Putamen (tissue), 1 donor: ENCODE data around the gene MTERF1.
"Not testable (repeated sequence)": the region's sequence is repeated elsewhere in the genome, so short reads cannot be mapped to it uniquely, and the experiment has no call there.

Experiments
- DNase-seq: peaks from one replicate; pipeline ENCODE4 v3.0.0-alpha.2; 2016; ENCODE audit warnings: low spot score

Gene MTERF1

GRCh38 chr7:91883676-91884362, 3.3 kb upstream of the MTERF1 start:
- DNase-seq: no peak

DNA sequence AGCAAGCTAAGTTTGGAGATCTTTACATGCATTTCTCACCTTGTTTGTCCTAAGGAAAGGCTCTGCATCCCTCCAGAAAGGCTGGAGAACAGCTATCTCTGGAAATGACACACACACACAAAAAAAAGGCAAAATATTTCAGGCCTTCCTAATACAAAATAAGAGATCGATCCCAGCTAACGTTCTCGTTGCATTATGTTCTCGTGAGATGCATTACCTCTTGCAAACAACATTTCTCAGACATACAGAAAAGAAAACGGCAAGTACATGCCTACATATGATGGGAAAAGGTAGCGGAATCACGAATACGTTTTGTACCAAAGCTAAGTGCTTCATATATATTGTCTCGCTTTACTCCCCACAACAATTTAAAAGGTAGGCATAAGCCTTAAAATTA, 488 bp downstream of the MTERF1 start:
- peak; percentile 0 for DNase-seq

GRCh38 chr7:91876391-91877133, 3.9 kb downstream of the MTERF1 start:
- DNase-seq: no peak

DNA sequence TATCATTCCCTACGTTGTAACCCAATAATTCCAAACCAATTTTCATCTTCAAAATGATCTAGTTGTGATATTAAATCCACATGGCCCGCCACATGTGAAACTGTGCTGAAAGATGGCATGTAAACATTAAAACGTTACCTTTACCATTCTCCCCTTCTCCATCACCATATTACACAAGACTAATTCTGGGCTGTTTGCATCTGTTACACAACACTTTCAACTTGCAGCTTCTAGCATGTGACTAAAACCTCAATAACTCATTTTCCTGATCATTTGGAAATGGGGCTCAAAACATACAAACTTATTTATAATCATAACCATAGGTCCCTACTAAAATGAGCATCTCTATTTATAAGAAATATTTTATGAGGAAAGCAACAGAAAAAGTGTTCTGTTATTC, 4.7 kb downstream of the MTERF1 start:
- DNase-seq: no peak

- DNase-seq: no peak
These were observed 7.6 kb downstream of the MTERF1 start for GRCh38 chr7:91872928-91873327.

GRCh38 chr7:91872069-91872468, 8.4 kb downstream of the MTERF1 start:
- DNase-seq: no peak

DNA sequence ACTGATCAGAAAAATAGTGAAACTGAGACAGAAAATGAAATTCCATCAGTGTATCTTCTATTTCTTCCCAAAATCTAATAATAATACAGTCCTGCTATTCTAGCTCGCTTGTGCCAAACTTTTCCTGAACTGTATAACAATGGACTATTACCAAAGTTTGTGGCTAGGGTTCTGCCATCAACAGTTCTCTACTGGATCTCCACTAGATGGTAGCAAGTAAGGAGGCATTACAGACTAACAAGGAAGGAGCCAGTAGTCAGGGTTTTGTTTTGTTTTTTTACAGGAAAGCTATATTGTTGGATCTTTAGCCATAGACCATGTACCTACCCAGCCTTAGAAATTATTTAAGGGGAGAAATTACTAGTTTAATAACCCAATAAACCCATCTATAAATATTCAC, 10.8 kb downstream of the MTERF1 start:
- DNase-seq: no peak

DNA sequence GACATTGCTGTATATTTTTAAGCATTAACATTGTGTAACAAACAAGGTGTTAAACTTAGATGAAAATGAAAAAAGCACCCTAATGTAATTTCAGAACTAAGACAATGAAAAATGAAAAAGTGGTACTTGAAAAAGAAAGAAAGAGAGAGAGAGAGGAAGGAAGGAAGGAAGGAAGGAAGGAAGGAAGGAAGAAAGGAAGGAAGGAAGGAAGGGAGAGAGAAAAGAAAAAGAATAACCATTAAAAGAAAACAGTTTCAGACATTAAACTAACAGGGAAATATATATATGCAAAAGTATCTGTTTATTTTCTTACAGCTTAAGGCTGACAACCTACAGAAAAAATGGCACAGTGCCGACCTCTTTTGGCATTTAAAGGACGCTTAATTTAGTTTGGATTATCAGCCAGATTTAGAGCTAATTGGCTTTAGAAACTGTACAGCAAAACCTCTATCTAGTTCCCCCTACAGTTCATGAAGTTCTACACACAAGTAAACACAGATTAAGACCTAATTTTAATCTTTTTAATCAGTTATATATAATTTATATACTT, 13.8 kb downstream of the MTERF1 start:
- no peak for DNase-seq

GRCh38 chr7:91865511-91865910, 15.0 kb downstream of the MTERF1 start:
- DNase-seq: no peak

- not testable (repeated sequence) for DNase-seq
These were observed 15.9 kb downstream of the MTERF1 start for GRCh38 chr7:91864604-91865003.

DNA sequence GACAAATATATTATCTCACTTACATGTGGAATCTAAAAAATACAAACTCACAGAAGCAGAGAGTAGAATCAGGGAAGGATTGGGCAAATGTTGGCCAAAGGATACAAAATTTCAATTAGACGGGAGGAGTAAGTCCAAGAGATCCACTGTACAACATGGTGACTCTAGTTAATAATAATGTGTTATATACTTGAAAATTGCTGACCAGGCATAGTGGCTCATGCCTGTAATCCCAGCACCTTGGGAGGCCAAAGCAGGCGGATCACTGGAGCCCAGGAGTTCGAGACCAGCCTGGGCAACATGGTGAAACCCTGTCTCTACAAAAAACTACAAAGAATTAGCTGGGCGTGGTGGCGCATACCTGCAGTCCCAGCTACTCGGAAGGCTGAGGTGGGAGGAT, 16.4 kb downstream of the MTERF1 start:
- no peak for DNase-seq

- no peak for DNase-seq
These were observed 28.2 kb downstream of the MTERF1 start for GRCh38 chr7:91852263-91852741.

- DNase-seq: no peak
These were observed 30.0 kb downstream of the MTERF1 start for GRCh38 chr7:91850455-91850854.

DNA sequence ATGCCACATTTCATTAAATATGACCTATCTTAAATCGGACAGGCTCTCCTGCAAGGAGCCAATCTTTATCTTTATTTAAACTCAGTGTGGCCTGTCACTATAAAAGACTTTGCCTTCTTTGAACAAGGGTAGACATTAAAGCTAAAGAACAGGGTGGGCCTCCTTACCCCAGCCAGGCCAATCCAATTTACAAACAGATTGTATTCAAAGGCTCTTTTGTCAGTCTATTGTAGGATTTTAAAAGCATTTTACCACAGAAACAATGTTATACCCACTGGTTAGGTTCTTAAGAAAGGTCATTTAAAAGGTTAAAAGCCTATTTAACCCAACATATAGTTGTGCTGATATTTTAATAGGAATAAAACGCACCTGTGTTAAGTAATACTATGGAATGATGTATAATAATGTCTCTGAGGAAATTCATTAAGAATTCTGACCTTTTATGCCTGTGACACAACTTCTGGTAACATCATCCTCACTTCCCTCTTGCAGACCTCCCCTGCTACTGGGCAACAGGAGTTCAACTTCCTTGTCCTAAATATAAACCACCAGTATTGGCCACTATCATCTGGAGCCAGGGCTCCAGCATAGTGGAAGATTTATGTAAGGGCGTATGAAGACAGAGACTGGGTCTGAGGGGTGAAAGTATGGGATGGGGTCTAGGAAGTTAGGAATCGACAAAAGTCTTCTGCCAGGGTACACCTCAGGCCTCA, 32.5 kb downstream of the MTERF1 start:
- DNase-seq: no peak

DNA sequence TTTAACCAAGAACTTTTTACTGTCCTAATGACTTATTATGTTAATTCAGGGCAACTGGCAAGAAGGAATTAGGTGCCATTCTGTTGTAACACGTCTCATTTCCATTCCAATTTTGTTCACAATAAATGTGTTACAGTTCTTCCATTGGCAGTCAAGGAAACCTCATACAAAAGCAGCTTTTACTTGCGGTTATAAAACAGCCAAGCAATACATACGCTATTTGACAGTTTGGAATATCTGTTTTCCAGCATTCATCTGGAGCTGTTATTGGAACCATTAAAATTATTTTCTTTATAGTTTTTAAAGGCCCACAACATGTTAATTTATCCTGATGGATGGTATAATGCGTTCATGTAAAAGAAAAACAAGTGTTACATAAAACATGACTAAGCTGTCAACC, 33.3 kb downstream of the MTERF1 start:
- peak; percentile 5 for DNase-seq

DNA sequence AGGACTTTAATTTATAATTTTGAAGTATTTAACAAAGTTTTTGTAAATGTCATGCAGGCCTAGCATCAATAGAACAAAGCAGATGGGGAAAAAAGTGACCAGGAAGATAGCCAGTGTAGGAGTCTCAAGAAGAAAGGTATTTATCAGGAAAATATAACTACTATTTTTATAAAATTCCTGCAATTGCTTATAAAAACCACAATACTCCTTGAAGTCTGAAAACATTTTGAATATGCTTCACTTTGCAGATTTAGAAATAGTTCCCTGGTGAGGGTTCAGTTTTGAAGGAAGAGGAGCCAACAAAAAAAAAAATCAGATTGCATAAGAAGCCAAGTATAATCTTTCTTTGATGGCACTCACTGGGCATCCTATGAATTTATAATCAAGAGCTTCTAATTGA, 34.1 kb downstream of the MTERF1 start:
- DNase-seq: no peak

DNA sequence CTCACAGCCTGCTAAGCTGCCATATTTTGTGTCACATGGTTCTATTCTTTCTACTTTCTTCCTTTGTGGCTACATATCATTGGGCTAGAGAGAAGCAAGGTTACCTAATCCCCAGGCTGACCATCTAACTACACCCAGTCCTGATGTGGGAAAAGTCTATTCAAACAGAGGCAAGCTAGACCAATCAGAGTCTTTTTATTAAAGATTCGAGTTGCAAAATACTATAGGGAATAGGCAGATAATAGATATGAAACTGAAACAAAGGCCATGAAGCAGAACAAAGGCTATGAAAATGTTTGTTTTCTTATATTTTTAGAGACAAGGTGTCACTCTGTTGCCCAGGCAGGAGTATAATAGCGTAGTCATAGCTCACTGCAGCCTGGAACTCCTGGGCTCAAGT, 36.7 kb downstream of the MTERF1 start:
- DNase-seq: no peak

- DNase-seq: no peak
These were observed 42.1 kb downstream of the MTERF1 start for GRCh38 chr7:91838439-91838838.

DNA sequence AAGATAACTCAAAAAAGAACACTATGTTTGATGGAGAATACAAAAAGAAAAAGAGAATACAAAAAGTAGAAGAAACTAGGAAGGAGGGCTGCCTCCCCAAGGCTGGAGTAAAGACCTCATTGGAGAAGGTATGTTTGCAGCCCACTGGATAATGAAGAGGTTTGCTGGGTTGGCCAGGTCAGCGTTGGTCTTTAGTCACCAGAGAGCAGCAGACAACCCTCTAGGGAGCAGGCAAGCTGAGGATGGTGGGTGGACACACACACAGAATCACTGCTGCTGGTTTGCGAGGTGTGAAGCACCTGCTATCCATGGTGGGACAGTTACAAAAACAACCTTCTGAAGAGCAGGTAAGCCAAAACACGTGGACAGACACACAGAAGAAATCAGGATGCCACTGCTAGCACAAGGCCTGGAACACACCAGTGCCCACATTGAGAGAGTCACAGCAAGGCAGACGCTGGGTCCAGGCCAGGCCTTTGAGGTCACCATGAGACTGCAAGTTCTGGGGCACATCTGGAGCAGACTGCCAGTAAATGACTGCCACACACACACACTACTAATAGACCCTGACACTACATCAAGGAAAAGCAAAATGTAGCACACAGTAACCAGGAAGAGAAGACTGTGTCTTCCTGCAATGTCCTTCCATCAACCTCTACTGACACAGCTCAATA, 43.0 kb downstream of the MTERF1 start:
- DNase-seq: no peak

GRCh38 chr7:91835826-91836368, 44.6 kb downstream of the MTERF1 start:
- no peak for DNase-seq

GRCh38 chr7:91835091-91835825, 45.2 kb downstream of the MTERF1 start:
- DNase-seq: no peak
